Fibroblast of gingiva (primary cell): ENCODE results near the gene KRT7.
A peak's percentile ranks its signal among the peaks of the same experiment; 100 is the strongest.

Source experiments
- DNase-seq: peaks from one replicate; pipeline ENCODE4 v3.0.0-alpha.2; 2011; ENCODE audit warnings: low read depth

The KRT7 gene

DNA sequence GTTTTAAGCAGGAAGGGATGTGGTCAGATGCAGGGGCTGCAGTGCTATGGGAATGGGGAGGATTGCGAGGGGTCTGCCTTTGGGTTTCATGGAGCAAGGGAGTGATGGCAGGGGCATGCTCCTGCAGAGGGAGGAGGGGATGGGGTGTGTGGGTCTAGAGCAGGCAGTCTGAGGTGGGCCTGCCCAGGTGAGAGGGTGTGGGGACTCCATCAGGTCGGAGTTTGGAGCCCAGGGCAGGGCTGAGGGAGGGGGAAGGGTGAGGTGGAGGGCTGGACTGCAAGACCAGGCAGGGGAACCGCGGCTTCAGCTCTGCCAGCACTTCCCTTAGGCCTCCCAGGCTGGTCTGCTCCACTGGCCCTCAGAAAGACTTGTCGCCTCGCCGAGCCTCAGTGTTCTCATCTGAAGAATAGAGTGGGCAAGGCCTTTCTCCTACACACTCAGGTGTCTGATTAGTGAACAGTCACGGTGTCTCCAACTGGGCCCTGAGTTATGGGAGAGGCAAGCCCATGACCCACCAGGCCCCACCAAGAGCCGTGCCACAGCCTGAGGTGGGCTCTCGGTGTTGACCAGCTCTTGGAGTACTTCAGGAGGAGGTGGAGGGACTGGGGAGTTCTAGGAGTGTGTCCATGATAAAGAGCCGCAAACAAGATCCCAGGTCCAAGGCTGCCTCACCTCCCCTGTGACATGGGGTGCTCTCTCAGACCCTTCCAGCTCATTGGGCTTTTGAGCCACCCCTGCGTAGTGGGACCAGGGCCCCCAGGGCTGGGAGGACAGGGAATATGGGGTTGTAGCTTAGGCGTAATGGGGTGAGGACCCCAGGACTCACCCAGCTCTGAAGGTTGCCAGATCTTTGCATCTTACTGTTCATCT, 21.1 kb upstream of the KRT7 start:
- no peak for DNase-seq

DNA sequence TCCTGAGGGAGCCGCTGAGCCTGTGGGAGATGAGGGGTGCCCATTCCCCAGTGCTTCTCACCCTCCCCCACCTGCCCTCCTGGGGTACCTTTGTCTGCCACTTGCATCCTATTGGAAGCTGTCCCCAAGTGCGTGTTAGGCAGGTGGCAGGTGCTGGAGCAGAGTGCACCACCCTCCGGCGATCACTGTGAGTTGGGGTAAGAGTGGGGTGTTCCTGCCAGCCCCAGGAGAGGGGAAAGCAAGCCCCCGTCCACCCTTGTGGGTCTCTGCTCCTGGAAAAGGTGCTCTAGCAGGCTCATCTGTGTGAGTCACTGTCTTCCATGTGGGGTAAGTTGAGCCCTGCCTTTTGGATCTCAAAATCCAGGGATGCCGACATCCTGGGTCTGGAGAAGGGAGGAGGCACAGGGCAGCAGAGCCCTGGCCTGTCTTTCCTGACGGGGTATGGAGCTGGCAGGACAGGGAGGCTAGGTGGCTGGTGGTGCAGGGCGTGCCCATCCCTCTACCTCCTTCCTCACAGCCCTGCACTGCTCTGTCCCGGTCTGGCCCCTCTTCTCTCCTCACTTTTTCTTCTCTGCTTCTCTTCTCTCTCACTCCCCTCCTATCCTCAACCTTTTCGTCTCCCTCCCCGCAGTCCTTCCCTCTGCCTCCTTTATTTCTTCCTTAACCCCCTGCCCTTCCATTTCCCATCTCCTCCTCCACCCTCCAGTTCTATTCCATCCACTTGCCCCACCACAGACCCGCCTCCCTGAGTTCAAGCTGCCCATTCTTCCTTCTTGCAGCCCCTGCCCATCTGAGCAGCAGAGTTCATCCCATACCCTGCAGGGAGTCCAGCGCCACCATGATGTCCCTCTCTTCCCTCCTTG, 20.1 kb upstream of the KRT7 start:
- DNase-seq, result no peak

DNA sequence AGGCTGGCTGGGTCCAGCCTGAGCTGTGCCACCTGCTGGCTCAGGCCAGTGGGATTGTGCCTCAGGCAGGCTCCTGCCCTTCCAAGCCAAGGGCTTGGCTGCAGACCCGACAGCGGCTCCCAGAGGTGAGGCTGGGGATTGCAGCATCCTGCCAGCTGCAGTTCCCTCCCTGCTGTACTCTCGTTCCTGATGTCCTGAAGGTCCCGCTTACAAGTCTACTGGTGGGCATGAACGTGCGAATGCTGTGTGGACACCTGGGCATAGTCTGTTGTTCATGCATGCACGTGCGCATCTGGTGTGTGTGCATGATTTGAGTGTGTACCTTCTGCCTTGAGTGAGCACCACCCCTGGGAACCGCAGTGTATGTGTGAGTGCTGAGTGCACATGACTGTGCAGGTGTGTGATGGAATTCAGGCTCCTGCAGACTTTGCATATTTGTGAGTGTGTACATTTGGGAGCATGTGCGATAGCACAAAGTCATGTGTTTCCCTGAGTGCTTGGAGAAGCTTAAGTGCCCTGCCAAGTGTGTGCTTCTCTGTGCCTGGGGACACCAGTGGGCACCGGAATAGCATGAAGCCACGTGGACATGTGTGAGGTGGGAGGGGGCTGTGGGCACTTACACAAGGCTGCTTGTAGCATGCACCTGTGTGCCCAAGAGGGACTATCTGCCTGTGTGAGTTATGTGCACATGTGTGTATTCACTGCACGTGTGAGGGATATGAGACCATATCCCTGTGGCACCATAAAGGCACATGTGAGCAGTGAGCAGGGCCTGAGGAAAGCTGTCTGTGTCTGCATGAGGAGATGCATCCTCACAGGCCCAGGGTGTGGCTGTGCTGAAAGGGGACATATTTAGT, 19.3 kb upstream of the KRT7 start:
- peak; percentile 74 for DNase-seq

GRCh38 chr12:52214421-52214802, 18.6 kb upstream of the KRT7 start:
- no peak for DNase-seq

DNA sequence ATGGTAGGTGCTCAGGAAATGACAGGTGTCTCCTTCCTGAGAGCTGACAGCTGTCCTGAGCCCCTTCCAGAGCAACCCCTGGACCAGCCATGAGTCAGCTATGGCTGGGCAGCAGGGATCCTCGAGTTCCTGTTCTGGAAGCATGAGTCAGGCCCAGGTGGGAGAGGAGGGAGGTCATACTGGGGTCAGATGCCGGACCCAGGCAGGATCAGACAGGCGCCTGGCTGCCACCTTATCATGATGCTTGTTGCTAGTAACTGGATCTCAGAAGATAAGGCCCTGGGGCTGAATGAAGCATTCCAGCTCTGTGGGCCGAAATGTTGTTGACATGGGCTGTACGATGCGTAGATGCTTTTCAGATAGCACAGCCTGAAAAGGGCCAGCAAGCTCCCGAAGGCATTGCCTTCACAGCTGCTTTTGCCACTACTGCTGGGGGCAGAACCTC, 17.4 kb upstream of the KRT7 start:
- no peak for DNase-seq

- no peak for DNase-seq
These were observed 16.9 kb upstream of the KRT7 start for GRCh38 chr12:52216100-52216499.

DNA sequence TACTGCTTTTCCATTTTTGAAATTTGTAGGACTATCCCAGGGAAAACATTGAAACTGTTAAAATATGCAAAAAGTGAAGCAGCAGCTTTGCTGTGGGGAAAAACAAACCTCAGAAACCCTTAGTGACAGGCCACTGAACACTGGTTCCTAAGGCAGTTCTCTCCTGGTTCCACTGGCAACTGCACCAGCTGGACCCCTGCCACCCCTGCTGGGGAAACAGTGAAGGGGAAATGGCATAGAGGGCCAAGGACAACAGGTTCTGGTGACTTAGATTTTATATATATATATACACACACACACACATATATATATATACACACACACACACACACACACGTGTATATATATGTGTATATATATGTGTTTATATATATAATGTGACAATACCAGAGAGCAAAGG, 16.2 kb upstream of the KRT7 start:
- DNase-seq, result no peak

DNA sequence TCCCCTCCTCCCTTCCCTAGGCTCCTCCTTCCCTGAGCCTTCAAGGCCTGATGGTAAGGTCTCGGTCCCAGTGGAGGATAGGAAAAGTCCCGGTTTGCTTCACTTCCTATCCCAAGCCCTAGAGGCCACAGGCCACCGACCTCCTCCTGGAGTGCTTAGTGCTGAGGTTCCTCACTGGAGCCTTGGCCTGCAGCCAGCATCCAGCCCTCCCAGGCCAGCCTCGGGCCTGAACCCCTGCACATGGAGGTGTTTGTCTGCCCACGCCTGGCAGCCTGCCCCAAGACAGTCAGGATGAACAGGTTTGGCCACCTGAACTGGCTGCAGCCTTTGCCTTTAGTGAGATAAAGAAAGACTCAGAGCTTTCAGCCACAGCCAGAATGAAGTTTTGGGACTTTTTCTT, 15.8 kb upstream of the KRT7 start:
- no peak for DNase-seq

- no peak for DNase-seq
These were observed 15.0 kb upstream of the KRT7 start for GRCh38 chr12:52218001-52218400.

- no peak for DNase-seq
These were observed 12.6 kb upstream of the KRT7 start for GRCh38 chr12:52220477-52220876.

DNA sequence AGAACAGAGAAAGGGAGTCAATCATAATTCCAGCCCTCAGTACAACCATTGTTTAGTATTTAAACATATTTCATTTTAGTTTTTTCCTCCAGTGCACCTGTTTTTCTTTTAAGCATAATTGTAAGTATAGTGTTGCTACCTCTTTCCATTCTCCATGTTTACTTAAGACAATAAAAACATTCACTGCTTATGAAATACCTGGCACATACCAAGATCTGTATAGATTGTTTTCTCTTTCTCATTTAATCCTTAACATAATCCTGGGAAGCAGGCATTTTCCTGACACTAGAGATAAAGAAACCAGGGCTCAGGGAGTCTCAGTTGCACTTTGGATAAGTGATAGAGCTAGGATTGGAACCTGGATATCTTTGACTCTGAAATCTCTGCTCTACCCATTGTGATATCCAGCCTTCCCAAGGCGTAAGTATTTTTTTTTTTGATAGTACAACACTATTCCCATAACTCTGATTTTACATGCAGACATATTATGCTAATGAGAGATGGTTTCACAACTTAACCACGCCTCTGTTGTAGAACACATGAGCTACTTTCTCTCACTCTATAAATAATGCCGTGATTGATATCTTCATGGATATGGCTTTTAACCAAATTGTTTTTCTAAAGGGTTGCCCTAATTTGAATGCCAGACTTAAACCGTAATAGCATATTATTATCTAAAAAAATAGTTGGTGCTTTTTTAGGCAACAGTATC, 11.8 kb upstream of the KRT7 start:
- no peak for DNase-seq

DNA sequence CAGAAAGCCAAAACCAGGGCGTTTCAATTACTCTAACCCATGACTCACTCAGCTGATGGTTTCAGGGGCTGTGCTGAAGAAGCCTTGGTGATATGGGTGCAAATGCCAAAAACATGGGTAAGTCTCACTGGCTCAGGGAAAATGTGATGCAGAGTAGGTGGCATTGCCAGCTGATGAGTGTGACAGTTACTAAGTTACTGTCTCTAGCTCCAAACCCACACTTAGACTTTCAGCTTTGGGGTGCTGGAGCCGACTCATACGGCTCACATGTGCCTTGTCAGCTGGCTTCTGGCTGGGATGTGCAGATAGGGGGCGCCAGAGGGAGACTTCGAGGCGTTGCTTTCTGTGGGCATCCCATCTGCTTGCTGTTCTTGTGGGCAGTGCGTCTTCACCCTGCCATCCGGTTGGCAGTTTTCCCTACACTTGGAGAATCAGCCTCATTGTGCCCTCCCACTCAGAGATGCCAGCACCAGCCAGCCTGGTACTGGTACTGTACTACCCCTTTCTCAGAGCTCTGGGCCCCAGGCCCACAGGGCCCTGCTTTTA, 11.1 kb upstream of the KRT7 start:
- DNase-seq, result peak; percentile 46

- DNase-seq, result no peak
These were observed 10.4 kb upstream of the KRT7 start for GRCh38 chr12:52222692-52223091.

DNA sequence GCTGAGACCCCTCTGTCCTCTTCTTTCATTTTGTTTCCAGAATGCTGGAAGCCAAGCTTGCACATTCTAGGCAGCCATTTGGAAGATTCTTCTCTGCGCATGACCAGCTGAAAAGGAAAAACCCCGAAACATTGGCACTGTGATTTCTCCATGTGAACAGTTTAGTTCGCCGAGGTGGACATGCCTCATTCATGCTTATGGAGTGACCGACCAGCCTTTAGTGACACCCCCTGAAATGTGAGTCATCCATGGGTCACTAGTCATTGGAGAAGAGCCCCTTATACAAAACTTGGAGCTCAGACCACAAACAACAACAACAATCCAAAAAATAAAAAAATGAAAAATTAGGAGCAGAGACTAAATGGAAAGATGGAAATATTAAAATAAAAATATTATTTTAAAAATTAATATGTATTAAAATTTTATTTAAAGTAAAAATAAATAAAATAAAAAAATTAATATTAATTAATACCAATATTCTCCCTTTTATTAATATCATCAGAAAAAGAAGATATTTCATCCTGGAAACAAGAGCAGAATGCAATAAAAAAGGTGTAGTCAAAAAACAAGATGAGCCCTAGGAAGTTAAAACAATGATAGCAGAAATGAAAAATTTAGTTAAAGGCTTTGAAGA, 9.5 kb upstream of the KRT7 start:
- no peak for DNase-seq

DNA sequence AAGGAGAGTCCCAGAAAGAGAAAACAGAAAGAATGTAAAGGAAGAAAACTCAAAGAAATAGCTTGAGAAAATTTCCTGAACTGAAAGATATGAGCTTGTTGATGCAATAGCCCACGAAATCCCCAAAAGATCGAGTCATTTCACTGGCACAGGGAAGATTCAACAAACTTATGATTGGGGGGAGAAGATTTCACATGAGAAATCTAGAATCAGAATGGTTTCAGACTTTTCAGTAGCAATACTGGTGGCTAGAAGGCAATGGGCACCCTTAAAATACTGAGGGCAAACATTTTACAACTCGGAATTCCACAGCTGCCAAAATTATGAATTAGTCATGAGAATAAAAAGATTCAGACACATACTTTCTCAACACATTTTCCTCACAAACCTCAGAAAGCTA, 8.9 kb upstream of the KRT7 start:
- no peak for DNase-seq

DNA sequence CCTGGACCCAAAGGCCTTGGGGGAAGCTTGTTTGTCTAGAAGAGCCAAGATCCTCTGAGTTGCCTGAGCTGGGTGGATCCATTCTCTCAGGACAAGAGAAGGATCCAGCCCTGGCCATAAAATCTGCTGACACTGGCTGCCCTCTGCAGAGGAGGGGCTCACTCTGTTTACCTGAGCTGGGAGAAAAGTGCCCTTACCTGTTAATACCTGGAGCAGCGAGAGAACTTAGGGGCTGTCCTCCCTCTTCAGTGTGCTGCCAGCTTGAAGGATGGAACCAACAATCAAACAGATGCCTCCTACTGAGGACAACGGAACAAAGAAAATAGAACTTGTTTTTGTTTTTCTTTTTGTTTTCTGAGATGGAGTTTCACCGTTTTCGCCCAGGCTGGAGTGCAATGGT, 7.3 kb upstream of the KRT7 start:
- DNase-seq, result no peak

- DNase-seq, result no peak
These were observed 6.6 kb upstream of the KRT7 start for GRCh38 chr12:52226446-52226845.

DNA sequence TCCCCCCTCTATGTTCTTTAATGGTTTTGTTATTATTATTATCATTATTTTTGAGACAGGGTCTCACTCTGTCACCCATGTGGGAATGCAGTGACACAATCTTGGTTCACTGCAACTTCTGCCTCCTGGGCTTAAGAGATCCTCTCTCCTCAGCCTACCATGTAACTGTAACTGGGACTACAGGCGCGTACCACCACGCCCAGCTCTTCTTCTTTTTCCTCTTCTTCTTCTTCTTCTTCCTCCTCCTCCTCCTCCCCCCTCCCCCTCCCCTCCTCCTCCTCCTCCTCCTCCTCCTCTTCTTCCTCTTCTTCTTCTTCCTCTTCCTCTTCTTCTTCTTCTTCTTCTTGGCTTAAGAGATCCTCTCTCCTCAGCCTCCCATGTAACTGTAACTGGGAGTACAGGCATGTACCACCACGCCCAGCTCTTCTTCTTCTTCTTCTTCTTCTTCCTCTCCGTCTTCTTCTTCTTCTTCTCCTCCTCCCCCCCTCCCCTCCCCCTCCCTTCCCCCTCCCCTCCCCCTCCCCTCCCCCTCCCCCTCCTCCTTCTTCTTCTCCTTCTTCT, 5.4 kb upstream of the KRT7 start:
- no peak for DNase-seq

DNA sequence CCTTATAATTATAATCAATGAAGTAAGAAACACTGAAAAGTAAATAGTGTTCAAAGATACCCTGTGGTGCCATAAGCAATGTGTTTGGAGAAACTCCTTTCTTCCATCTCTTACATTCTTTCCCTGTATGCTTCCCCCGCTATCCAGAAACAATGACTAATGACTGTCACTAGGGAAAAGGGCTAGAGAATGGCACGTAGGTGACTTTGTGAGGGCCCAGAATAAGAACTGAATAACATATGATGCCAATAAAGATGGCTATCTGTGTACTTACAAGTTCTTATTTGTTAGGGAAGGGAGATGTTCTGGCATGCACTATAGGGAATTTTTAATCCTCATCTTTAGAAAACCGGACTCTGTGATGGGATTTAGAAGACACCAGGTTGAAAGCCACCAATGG, 4.7 kb upstream of the KRT7 start:
- no peak for DNase-seq

- no peak for DNase-seq
These were observed 4.1 kb upstream of the KRT7 start for GRCh38 chr12:52228931-52229330.
